IMR-90 (cell line): ENCODE results near the gene TPX2. TPM values are rescaled to one million over a fixed set of nuclear protein-coding genes. Genes with fewer than 3 reads are reported as not detected.

Experiments used
- ATAC-seq: fragments of 200-7000 bp; cut with Tn5 transposase; 2 replicates; pipeline ENCODE4 v1.9.1; 2020; ENCODE audit warnings: low read depth, mild to moderate bottlenecking, moderate library complexity
- BruUV-seq: library from RNA; stranded (reverse); fragments of 400-500 nt; replicated peaks from 2 replicates; lab custom pipeline; 2021; lab: Mats Ljungman, UMichigan
- CTCF ChIA-PET: fragments of 300-600 bp; formaldehyde crosslinking; extraction: SDS; loops from one replicate; lab custom pipeline; 2021; ENCODE audit warnings: antibody characterized with exemption; lab: Yijun Ruan, JAX
- POLR2A ChIA-PET: fragments of 300-600 bp; sonication (Branson Sonifier 250); formaldehyde crosslinking; loops from one replicate; lab custom pipeline; 2022; ENCODE audit warnings: antibody characterized with exemption; ENCODE audit not compliant: unreplicated experiment; lab: Charles Lee
- DNase-seq: peaks from one replicate; pipeline ENCODE4 v3.0.0; 2013
- H2AFZ ChIP-seq: replicated peaks from 2 replicates; pipeline ENCODE3; 2013; ENCODE audit warnings: low read length, mild to moderate bottlenecking; ENCODE audit not compliant: poor library complexity
- H2AK5ac ChIP-seq: 2 replicates; pipeline ENCODE4 v1.6.1; 2013; ENCODE audit warnings: low read depth, low read length, inconsistent platforms
- H2AK9ac ChIP-seq: replicated peaks from 2 replicates; pipeline ENCODE3; 2013; ENCODE audit warnings: mild to moderate bottlenecking, low read depth, low read length, moderate library complexity; ENCODE audit not compliant: poor library complexity
- H2BK120ac ChIP-seq: 2 replicates; pipeline ENCODE4 v1.6.1; 2013; ENCODE audit warnings: low read depth, low read length, inconsistent platforms
- H2BK15ac ChIP-seq: 3 replicates; pipeline ENCODE4 v1.6.1; 2013; ENCODE audit warnings: low read depth, low read length, inconsistent platforms
- H2BK20ac ChIP-seq: 2 replicates; pipeline ENCODE4 v1.6.1; 2013; ENCODE audit warnings: low read depth, mild to moderate bottlenecking, inconsistent platforms, low read length, moderate library complexity
- H2BK5ac ChIP-seq: 2 replicates; pipeline ENCODE4 v1.6.1; 2013; ENCODE audit warnings: mild to moderate bottlenecking, low read depth, low read length, inconsistent platforms; ENCODE audit not compliant: poor library complexity, severe bottlenecking
- H3K14ac ChIP-seq: replicated peaks from 2 replicates; pipeline ENCODE4 v1.6.1; 2013; ENCODE audit warnings: low read depth, low read length, inconsistent platforms
- H3K18ac ChIP-seq: 2 replicates; pipeline ENCODE4 v1.6.1; 2013; ENCODE audit warnings: low read depth, low read length, control low read depth
- H3K23ac ChIP-seq: 2 replicates; pipeline ENCODE4 v1.6.1; 2013; ENCODE audit warnings: low read depth, low read length, inconsistent platforms
- H3K27ac ChIP-seq: 2 replicates; pipeline ENCODE4 v1.5.1; 2013; ENCODE audit warnings: mild to moderate bottlenecking, control low read depth, low read length; ENCODE audit not compliant: insufficient read depth
- H3K27me3 ChIP-seq: 2 replicates; pipeline ENCODE4 v1.6.1; 2013; ENCODE audit warnings: low read length; ENCODE audit not compliant: control insufficient read depth, insufficient read depth
- H3K36me3 ChIP-seq: 2 replicates; pipeline ENCODE4 v1.6.1; 2013; ENCODE audit warnings: low read length, mixed read lengths; ENCODE audit not compliant: control insufficient read depth, insufficient read depth
- H3K4ac ChIP-seq: 2 replicates; pipeline ENCODE4 v1.6.1; 2013; ENCODE audit warnings: low read depth, low read length, inconsistent platforms
- H3K4me1 ChIP-seq: 2 replicates; pipeline ENCODE4 v1.6.1; 2013; ENCODE audit warnings: low read length, mixed read lengths; ENCODE audit not compliant: control insufficient read depth, insufficient read depth
- H3K4me2 ChIP-seq: 2 replicates; pipeline ENCODE4 v1.6.1; 2013; ENCODE audit warnings: low read depth, mild to moderate bottlenecking, control low read depth, low read length, moderate library complexity
- H3K4me3 ChIP-seq: 2 replicates; pipeline ENCODE4 v1.5.1; 2013; ENCODE audit warnings: low read depth, mild to moderate bottlenecking, control low read depth, low read length, moderate library complexity; ENCODE audit not compliant: insufficient read depth
- H3K56ac ChIP-seq: 2 replicates; pipeline ENCODE4 v1.6.1; 2013; ENCODE audit warnings: low read length, inconsistent platforms; ENCODE audit not compliant: insufficient read depth; ENCODE audit errors: extremely low read depth
- H3K79me1 ChIP-seq, 2 experiments: 2 replicates each; pipeline ENCODE4 v1.6.1; 2013; ENCODE audit warnings: low read length in 2 of 2, inconsistent platforms in 1 of 2, low read depth in 1 of 2
- H3K9ac ChIP-seq: 2 replicates; pipeline ENCODE4 v1.6.1; 2013; ENCODE audit warnings: low read depth, low read length, control low read depth
- H3K9me1 ChIP-seq: 2 replicates; pipeline ENCODE4 v1.6.1; 2013; ENCODE audit warnings: low read length, inconsistent platforms; ENCODE audit not compliant: insufficient read depth
- H3K9me3 ChIP-seq: 2 replicates; pipeline ENCODE4 v1.6.1; 2013; ENCODE audit warnings: low read length; ENCODE audit not compliant: control insufficient read depth, insufficient read depth
- H4K20me1 ChIP-seq: 2 replicates; pipeline ENCODE4 v1.6.1; 2013; ENCODE audit warnings: low read length, inconsistent platforms; ENCODE audit not compliant: insufficient read depth
- H4K5ac ChIP-seq: 2 replicates; pipeline ENCODE4 v1.6.1; 2013; ENCODE audit warnings: mild to moderate bottlenecking, low read depth, low read length, control low read depth
- H4K8ac ChIP-seq, 2 experiments: 2 replicates each; pipeline ENCODE4 v1.6.1; 2013; ENCODE audit warnings: low read depth in 2 of 2, low read length in 2 of 2, control low read depth in 1 of 2, inconsistent platforms in 1 of 2
- H4K91ac ChIP-seq: 2 replicates; pipeline ENCODE4 v1.6.1; 2013; ENCODE audit warnings: low read depth, low read length, inconsistent platforms; ENCODE audit not compliant: insufficient read depth
- BHLHE40 ChIP-seq: fragments of 150-350 bp; IDR thresholded peaks from 2 replicates; pipeline ENCODE4 v1.6.1; 2016; ENCODE audit warnings: mild to moderate bottlenecking, low read depth, low read length
- CEBPB ChIP-seq: IDR thresholded peaks from 2 replicates; pipeline ENCODE4 v1.6.1; 2012; ENCODE audit warnings: low read depth, low read length, improper control_type of control experiment
- CHD1 ChIP-seq: IDR thresholded peaks from 2 replicates; pipeline ENCODE4 v1.6.1; 2012; ENCODE audit warnings: low read depth, low read length, improper control_type of control experiment
- CTCF ChIP-seq: conservative IDR thresholded peaks from 2 replicates; pipeline ENCODE4 v1.5.1; 2012; ENCODE audit warnings: mild to moderate bottlenecking, low read depth, low read length, improper control_type of control experiment
- FOS ChIP-seq: fragments of 150-350 bp; IDR thresholded peaks from 2 replicates; pipeline ENCODE4 v1.6.1; 2016; ENCODE audit warnings: low read depth, low read length
- MAFK ChIP-seq: IDR thresholded peaks from 2 replicates; pipeline ENCODE4 v1.6.1; 2012; ENCODE audit warnings: low read depth, low read length, improper control_type of control experiment
- MAZ ChIP-seq: IDR thresholded peaks from 2 replicates; pipeline ENCODE4 v1.6.1; 2012; ENCODE audit warnings: low read depth, mild to moderate bottlenecking, low read length, improper control_type of control experiment, moderate library complexity, borderline replicate concordance
- MXI1 ChIP-seq: IDR thresholded peaks from 2 replicates; pipeline ENCODE4 v1.6.1; 2012; ENCODE audit warnings: low read depth, mild to moderate bottlenecking, low read length, moderate library complexity, borderline replicate concordance
- NFE2L2 ChIP-seq: fragments of 150-350 bp; IDR thresholded peaks from 2 replicates; pipeline ENCODE4 v1.6.1; 2016; ENCODE audit warnings: low read depth, mild to moderate bottlenecking, low read length
- POLR2A ChIP-seq: IDR thresholded peaks from 2 replicates; pipeline ENCODE4 v1.6.1; 2012; ENCODE audit warnings: mild to moderate bottlenecking, low read depth, low read length
- RAD21 ChIP-seq: IDR thresholded peaks from 2 replicates; pipeline ENCODE4 v1.6.1; 2012; ENCODE audit warnings: low read length, improper control_type of control experiment
- RCOR1 ChIP-seq: IDR thresholded peaks from 2 replicates; pipeline ENCODE4 v1.6.1; 2012; ENCODE audit warnings: mild to moderate bottlenecking, low read length, improper control_type of control experiment; ENCODE audit not compliant: insufficient replicate concordance
- RFX5 ChIP-seq: IDR thresholded peaks from 2 replicates; pipeline ENCODE4 v1.8.0; 2012; ENCODE audit warnings: low read depth, mild to moderate bottlenecking, low read length, moderate library complexity
- SMC3 ChIP-seq: fragments of 150-350 bp; IDR thresholded peaks from 2 replicates; pipeline ENCODE4 v1.6.1; 2016; ENCODE audit warnings: low read depth, mild to moderate bottlenecking, antibody characterized with exemption, low read length, moderate library complexity
- WGBS, 2 experiments: methylation state at CpG; one replicate each; pipeline versions ENCODE4 v1.1.5 to v1.1.7; 2013; ENCODE audit warnings: missing lambda C conversion rate in 2 of 2; ENCODE audit not compliant: insufficient read length in 1 of 2; ENCODE audit errors: extremely low coverage in 2 of 2; 5-methylcytosine and 5-hydroxymethylcytosine counted together
- dilution Hi-C: fragments of 300-500 bp; cut with HindIII; formaldehyde crosslinking; loops from one replicate; pipeline ENCODE4 v1.14.3; 2018; ENCODE audit warnings: low sequenced_read_pairs; ENCODE audit not compliant: unreplicated experiment
- in situ Hi-C: fragments of 300-500 bp; cut with MboI; formaldehyde crosslinking; loops from 3 replicates; pipeline ENCODE4 v1.14.3; 2019; ENCODE audit warnings: low sequenced_read_pairs, inconsistent platforms, mixed read lengths
- intact Hi-C: fragments of 100-400 bp; cut with micrococcal nuclease; formaldehyde crosslinking; loops from 2 replicates; pipeline ENCODE4 v1.10.0; 2022
- polyA plus RNA-seq, 3 experiments: library from polyadenylated mRNA; depleted of rRNA; stranded (reverse); fragments of >200 nt; gene quantifications; 2 replicates each; pipeline ENCODE4 v1.2.3, GENCODE V29; 2012; ENCODE audit warnings: low replicate concordance in 1 of 3
- total RNA-seq: library from RNA; depleted of rRNA; stranded (reverse); fragments of >200 nt; gene quantifications from 2 replicates; pipeline ENCODE4 v1.2.3, GENCODE V29; 2012
- TF ChIP-seq, protein P1 (sequence below): fragments of 150-350 bp; IDR thresholded peaks from 2 replicates; pipeline ENCODE4 v1.6.1; 2017; ENCODE audit warnings: mild to moderate bottlenecking, antibody characterized with exemption, low read length, low read depth

Gene TPX2
- total and polyA plus RNA-seq, 2 of the 4 experiments (the other 2 are of a cell fraction): 28.5 to 72.2 TPM

DNA sequence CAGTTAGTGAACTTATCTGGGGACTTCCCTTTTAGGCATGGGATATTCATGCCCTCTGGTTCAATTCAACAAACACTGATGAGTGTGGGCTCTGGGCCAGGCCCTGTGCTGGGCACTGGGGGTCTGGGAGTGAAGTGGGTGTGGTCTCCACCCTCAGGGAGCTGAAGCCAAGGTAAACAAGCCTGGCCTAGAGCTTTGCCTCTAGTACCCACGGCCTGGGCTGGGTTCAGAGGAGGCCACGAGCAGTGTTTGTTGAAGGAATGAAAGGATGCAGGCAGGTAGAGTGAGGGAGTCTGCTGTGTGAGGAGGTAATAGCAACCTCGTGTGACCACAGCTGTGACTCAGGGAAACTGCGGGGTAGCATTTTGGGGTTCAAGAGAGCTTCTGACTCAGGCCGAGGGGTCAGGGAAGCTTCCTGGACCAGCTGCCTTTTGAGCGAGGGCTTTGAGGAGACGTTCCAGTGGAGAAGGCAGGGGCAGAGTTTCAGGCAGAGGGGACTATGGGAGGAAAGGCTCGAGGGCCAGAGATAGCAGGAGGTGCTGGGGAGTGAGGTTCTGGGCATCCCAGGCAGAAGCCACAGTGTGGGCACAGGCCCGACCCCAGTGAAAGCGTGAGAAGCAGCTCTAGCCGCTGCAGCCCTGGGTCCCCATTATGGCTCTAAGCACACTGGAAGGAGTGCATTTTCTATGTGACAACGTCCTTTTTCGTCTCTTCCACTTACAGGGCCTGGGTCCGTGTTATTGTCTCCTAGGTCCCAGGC lies 85.6 kb downstream of the TPX2 start:
- ChIA-PET CTCF (no interaction called here), POLR2A (no interaction called here)
- no peak overlapping the region for H2AFZ ChIP-seq
- H4K20me1 ChIP-seq: no peaks in the 10 kb centered on the region
- H2BK120ac ChIP-seq: no peak overlapping the region
- dilution Hi-C loops: no loop called here
- intact Hi-C loops: loop anchor here (5.0 kb wide), 1 partner anchor 383 kb away; the partner anchor contains the start of genes PLAGL2 and POFUT1
- H3K9me3 ChIP-seq: no peaks in the 10 kb centered on the region
- no peak overlapping the region for H2AK5ac ChIP-seq
- WGBS, 2 experiments: 86% methylated on average over 10 of the region's 14 CpGs; no CpG with 5 or more reads in 1 of the 2 experiments
- H3K9me1 ChIP-seq: no peaks in the 10 kb centered on the region
- no peaks in the 10 kb centered on the region for H3K36me3 ChIP-seq
- H3K4me1 ChIP-seq: no peaks in the 10 kb centered on the region
- in situ Hi-C loops: loop anchor here (5.0 to 25.0 kb wide), 4 partner anchors 130 to 838 kb away; partner anchors contain the start of genes C20orf203 and PDRG1
- H4K8ac ChIP-seq: no peak overlapping the region
- no peak overlapping the region for H3K9ac ChIP-seq
- H3K23ac ChIP-seq: no peak overlapping the region
- no peak overlapping the region for H3K27ac ChIP-seq
- H3K14ac ChIP-seq: no peak overlapping the region
- no peak overlapping the region for H4K91ac ChIP-seq
- no peak overlapping the region for H3K4me3 ChIP-seq
- no peak overlapping the region for H2BK20ac ChIP-seq
- no peak overlapping the region for H4K5ac ChIP-seq
- peak overlapping the region; percentile 65 for H2AK9ac ChIP-seq
- no peak overlapping the region for H2BK5ac ChIP-seq
- H3K4me2 ChIP-seq: no peak overlapping the region
- H3K27me3 ChIP-seq: peaks cover 3% of the 10 kb centered on the region
- BruUV-seq: no TSS peak
- ATAC-seq (no peak), DNase-seq (no peak)
- H3K18ac ChIP-seq: no peak overlapping the region
- H3K79me1 ChIP-seq: no peaks in the 10 kb centered on the region; a peak in 1 of 4 replicates
- no peak overlapping the region for H3K4ac ChIP-seq
- no peak overlapping the region for H3K56ac ChIP-seq
- no peak overlapping the region for H2BK15ac ChIP-seq
- TF ChIP-seq MAZ: no peak
- no peak for TF ChIP-seq MXI1
- no peak for TF ChIP-seq CTCF
- TF ChIP-seq RAD21: no peak
- no peak for TF ChIP-seq RFX5
- no peak for TF ChIP-seq NFE2L2
- no peak for TF ChIP-seq CHD1
- no peak for TF ChIP-seq MAFK
- no peak for TF ChIP-seq SMC3
- TF ChIP-seq BHLHE40: no peak
- TF ChIP-seq, protein P1, sequence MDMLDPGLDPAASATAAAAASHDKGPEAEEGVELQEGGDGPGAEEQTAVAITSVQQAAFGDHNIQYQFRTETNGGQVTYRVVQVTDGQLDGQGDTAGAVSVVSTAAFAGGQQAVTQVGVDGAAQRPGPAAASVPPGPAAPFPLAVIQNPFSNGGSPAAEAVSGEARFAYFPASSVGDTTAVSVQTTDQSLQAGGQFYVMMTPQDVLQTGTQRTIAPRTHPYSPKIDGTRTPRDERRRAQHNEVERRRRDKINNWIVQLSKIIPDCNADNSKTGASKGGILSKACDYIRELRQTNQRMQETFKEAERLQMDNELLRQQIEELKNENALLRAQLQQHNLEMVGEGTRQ: no peak
- no peak for TF ChIP-seq CEBPB
- TF ChIP-seq POLR2A: no peak
- no peak for TF ChIP-seq RCOR1
- TF ChIP-seq FOS: no peak
